ENCODE measurements around the gene KLK12. TPM values are rescaled to one million over a fixed set of nuclear protein-coding genes. Genes with fewer than 3 reads are reported as not detected.

KLK12 gene
- total and polyA plus RNA-seq, 2 donors (not counting 3 experiments of a cell fraction or from before 2014, with no cell fraction given), result not detected

- no peak for DNase-seq (ENCODE audit: low read depth, low spot score)
- intact Hi-C loops (cut with micrococcal nuclease) (no loop called here), dilution Hi-C loops (cut with MboI; ENCODE audit: extremely low pct_ligation_motif_present, low sequenced_read_pairs) (no loop called here)
- H3K4me1 ChIP-seq (ENCODE audit: control insufficient read depth, extremely low read depth, insufficient read depth, low read length), result no peaks in the 10 kb centered on the region
- H3K79me2 ChIP-seq (ENCODE audit: control insufficient read depth, insufficient read depth, low read length), result no peaks in the 10 kb centered on the region
- H3K27me3 ChIP-seq (ENCODE audit: control insufficient read depth in 2 of 2, insufficient read depth in 2 of 2, low read length in 2 of 2), result no peaks in the 10 kb centered on the region
- H4K20me1 ChIP-seq (replicated peaks; ENCODE audit: control insufficient read depth, extremely low read depth, insufficient read depth, low read length), result no peaks in the 10 kb centered on the region
- no peak overlapping the region for H3K4me2 ChIP-seq (ENCODE audit: insufficient read depth, low read length)
- H3K9me3 ChIP-seq (replicated peaks; ENCODE audit: control insufficient read depth, insufficient read depth, low read length), result no peaks in the 10 kb centered on the region
- ChIA-PET POLR2A (no interaction called here), CTCF (interaction anchor here (2.6 kb wide), 1 partner anchor 22 kb away, joined by 7 read pairs; no protein-coding TSS in a partner anchor)
- H3K27ac ChIP-seq (ENCODE audit: insufficient read depth, low read depth, low read length), result no peak overlapping the region
- H3K4me3 ChIP-seq (replicated peaks in 1 of 3; ENCODE audit: insufficient read depth in 1 of 3, low read depth in 1 of 3, low read length in 3 of 3), result no peak overlapping the region
- no peaks in the 10 kb centered on the region for H3K9me1 ChIP-seq (replicated peaks; ENCODE audit: control insufficient read depth, extremely low read depth, insufficient read depth, low read length)
- no peak overlapping the region for H2AFZ ChIP-seq (ENCODE audit: low read depth, low read length)
- no peaks in the 10 kb centered on the region for H3K36me3 ChIP-seq (ENCODE audit: control insufficient read depth in 2 of 2, extremely low read depth in 1 of 2, insufficient read depth in 2 of 2, low read length in 2 of 2)
- no TSS peak for BruUV-seq (replicated peaks)
- FAIRE-seq, result no peak
- no peak overlapping the region for H3K9ac ChIP-seq (replicated peaks; ENCODE audit: extremely low read depth, insufficient read depth, low read length)
- TF ChIP-seq MAX (IDR thresholded peaks at IDR 0.05; ENCODE audit: insufficient read depth, insufficient read length) (no peak), JUN (IDR thresholded peaks at IDR 0.05; ENCODE audit: borderline replicate concordance, insufficient read depth, insufficient read length, low read depth) (no peak), GATA2 (IDR thresholded peaks at IDR 0.05; ENCODE audit: insufficient read depth, insufficient read length, low read depth, low read length) (no peak)
Measured at GRCh38 chr19:50998686-50999085, 36.1 kb downstream of the KLK12 start.

- no peaks in the 10 kb centered on the region for H3K79me2 ChIP-seq (ENCODE audit: control insufficient read depth, insufficient read depth, low read length)
- H3K27ac ChIP-seq (ENCODE audit: insufficient read depth, low read depth, low read length), result no peak overlapping the region
- no peak for FAIRE-seq
- H3K36me3 ChIP-seq (ENCODE audit: control insufficient read depth in 2 of 2, extremely low read depth in 1 of 2, insufficient read depth in 2 of 2, low read length in 2 of 2), result no peaks in the 10 kb centered on the region
- H3K27me3 ChIP-seq (ENCODE audit: control insufficient read depth in 2 of 2, insufficient read depth in 2 of 2, low read length in 2 of 2), result no peaks in the 10 kb centered on the region
- ChIA-PET CTCF (interaction anchor here (2.6 kb wide), 1 partner anchor 23 kb away, joined by 7 read pairs; no protein-coding TSS in a partner anchor), POLR2A (no interaction called here)
- intact Hi-C loops (cut with micrococcal nuclease) (no loop called here), dilution Hi-C loops (cut with MboI; ENCODE audit: extremely low pct_ligation_motif_present, low sequenced_read_pairs) (no loop called here)
- no peak for TF ChIP-seq GATA2 (IDR thresholded peaks at IDR 0.05; ENCODE audit: insufficient read depth, insufficient read length, low read depth, low read length)
- no peak for TF ChIP-seq MAX (IDR thresholded peaks at IDR 0.05; ENCODE audit: insufficient read depth, insufficient read length)
- no peak for TF ChIP-seq CTCF (IDR thresholded peaks at IDR 0.05; ENCODE audit: extremely low read depth in 1 of 2, insufficient read depth in 1 of 2, low read depth in 1 of 2, low read length in 2 of 2)
- TF ChIP-seq EZH2 (IDR thresholded peaks at IDR 0.05; ENCODE audit: borderline replicate concordance, low read depth, low read length, severe bottlenecking), result no peak
- TF ChIP-seq POLR2AphosphoS5 (IDR thresholded peaks at IDR 0.05; ENCODE audit: insufficient read depth, low read depth, low read length), result no peak
- TF ChIP-seq JUN (IDR thresholded peaks at IDR 0.05; ENCODE audit: borderline replicate concordance, insufficient read depth, insufficient read length, low read depth), result no peak
- TF ChIP-seq POLR2A (IDR thresholded peaks at IDR 0.05; ENCODE audit: low read depth, low read length), result no peak
- no peak for TF ChIP-seq MYC (IDR thresholded peaks at IDR 0.05; ENCODE audit: low read depth, low read length)
- no peak for TF ChIP-seq FOS (IDR thresholded peaks at IDR 0.05; ENCODE audit: borderline replicate concordance, insufficient read depth, low read length)
- H4K20me1 ChIP-seq (replicated peaks; ENCODE audit: control insufficient read depth, extremely low read depth, insufficient read depth, low read length), result no peaks in the 10 kb centered on the region
- H3K9me3 ChIP-seq (replicated peaks; ENCODE audit: control insufficient read depth, insufficient read depth, low read length), result no peaks in the 10 kb centered on the region
- H3K4me3 ChIP-seq (replicated peaks in 1 of 3; ENCODE audit: insufficient read depth in 1 of 3, low read depth in 1 of 3, low read length in 3 of 3), result no peak overlapping the region
- H3K4me2 ChIP-seq (ENCODE audit: insufficient read depth, low read length), result no peak overlapping the region
- H3K4me1 ChIP-seq (ENCODE audit: control insufficient read depth, extremely low read depth, insufficient read depth, low read length), result no peaks in the 10 kb centered on the region
- H3K9ac ChIP-seq (replicated peaks; ENCODE audit: extremely low read depth, insufficient read depth, low read length), result no peak overlapping the region
- H2AFZ ChIP-seq (ENCODE audit: low read depth, low read length), result no peak overlapping the region
- no peaks in the 10 kb centered on the region for H3K9me1 ChIP-seq (replicated peaks; ENCODE audit: control insufficient read depth, extremely low read depth, insufficient read depth, low read length)
- no TSS peak for BruUV-seq (replicated peaks)
- no peak for DNase-seq (ENCODE audit: low read depth, low spot score)
Measured at GRCh38 chr19:50998061-50998460, 36.7 kb downstream of the KLK12 start.

All from endothelial cell of umbilical vein (primary cell).